Stomach (tissue), 9 donors: ENCODE data around the gene ZDHHC1. TPM values are rescaled to one million over a fixed set of nuclear protein-coding genes. Genes with fewer than 3 reads are reported as not detected.
A peak's percentile ranks its signal among the peaks of the same experiment; 100 is the strongest.
"Not testable (repeated sequence)": the region's sequence is repeated elsewhere in the genome, so short reads cannot be mapped to it uniquely, and the experiment has no call there.

Experiments
- DNase-seq, 2 donors: peaks; one replicate each; pipeline versions ENCODE4 v3.0.0 to v3.0.0-alpha.2; 2013 to 2019
- H3K27ac ChIP-seq, 5 donors: fragments of 200-600 bp in 4 of 5; sonication (generic) in 4 of 5; one replicate each; pipeline ENCODE4 v1.5.1; 2013 to 2019; ENCODE audit warnings: mild to moderate bottlenecking in 1 of 5, moderate library complexity in 1 of 5
- H3K27me3 ChIP-seq, 3 donors: fragments of 200-600 bp; sonication (generic); one replicate each; pipeline ENCODE4 v1.5.1; 2017 to 2019; ENCODE audit warnings: mixed run types in 1 of 3
- H3K36me3 ChIP-seq, 4 donors: fragments of 200-600 bp; sonication (generic); 1 replicate in 3 of 4; 2 replicates in 1 of 4; pipeline ENCODE4 v1.5.1; 2016 to 2019
- H3K4me1 ChIP-seq, 4 donors: fragments of 200-600 bp; sonication (generic); one replicate each; pipeline ENCODE4 v1.5.1; 2016 to 2019
- H3K4me3 ChIP-seq, 4 donors: fragments of 200-600 bp; sonication (generic) in 3 of 4; one replicate each; pipeline ENCODE4 v1.5.1; 2016 to 2019; ENCODE audit warnings: mild to moderate bottlenecking in 1 of 4
- H3K9me3 ChIP-seq, 4 donors: fragments of 200-600 bp; sonication (generic); one replicate each; pipeline ENCODE4 v1.5.1; 2016 to 2019
- CTCF ChIP-seq, 7 experiments: fragments of 450-650 bp in 4 of 7; fragments of 200-600 bp in 3 of 7; sonication (generic) in 3 of 7; IDR thresholded peaks; one replicate each; pipeline ENCODE4 v1.5.1; 2016 to 2019; ENCODE audit warnings: antibody characterized with exemption in 7 of 7, control low read depth in 2 of 7, mild to moderate bottlenecking in 1 of 7
- EP300 ChIP-seq: sonication (generic); formaldehyde crosslinking; IDR thresholded peaks from one replicate; pipeline ENCODE4 v1.6.1; 2017; ENCODE audit warnings: antibody characterized with exemption
- POLR2A ChIP-seq, 4 donors: fragments of 450-650 bp; IDR thresholded peaks; one replicate each; pipeline ENCODE4 v1.6.1; 2016; ENCODE audit warnings: antibody characterized with exemption in 4 of 4, control low read depth in 2 of 4, mild to moderate bottlenecking in 1 of 4, moderate library complexity in 1 of 4
- POLR2AphosphoS5 ChIP-seq, 3 donors: sonication (generic); formaldehyde crosslinking; IDR thresholded peaks; one replicate each; pipeline ENCODE4 v1.6.1; 2016; ENCODE audit warnings: antibody characterized with exemption in 3 of 3
- WGBS, 5 donors: extraction: QIAGEN DNeasy Blood & Tissue Kit in 3 of 5; methylation state at CpG; one replicate each; pipeline versions ENCODE4 v1.1.5 to v1.1.7; 2013 to 2018; 5-methylcytosine and 5-hydroxymethylcytosine counted together
- intact Hi-C: fragments of 100-400 bp; cut with DNase I; formaldehyde crosslinking; loops from one replicate; pipeline ENCODE4 v1.15.1; 2023; ENCODE audit warnings: low total_unique reads
- polyA plus RNA-seq, 3 donors: library from polyadenylated mRNA; stranded (reverse); fragments of 200-250 nt; gene quantifications; one replicate each; pipeline ENCODE4 v1.2.3, GENCODE V29; 2013
- total RNA-seq, 5 donors: library from RNA; depleted of rRNA; stranded (reverse); fragments of >200 nt; gene quantifications; one replicate each; pipeline versions ENCODE4 v1.1.0 to v1.2.3, GENCODE V29; 2014 to 2016
- donor health status: healthy with polysubstance abuse.
- donor health status: Bipolar disorder and iron deficiency.
- donor health status: healthy.

ZDHHC1 gene
- total and polyA plus RNA-seq, 8 donors: 2.0 to 33.6 (median 6.1) TPM; not detected in 1

- Histone ChIP-seq H3K4me3 (no peak overlapping the region), H3K4me1 (peaks cover 7 to 26% (median 23%) of the 10 kb centered on the region in 4 donors), H3K27me3 (peaks cover 0 to 6% (median 0%) of the 10 kb centered on the region in 3 donors), H3K27ac (no peak overlapping the region), H3K9me3 (no peaks in the 10 kb centered on the region), H3K36me3 (no peaks in the 10 kb centered on the region)
- TF ChIP-seq EP300: no peak
- intact Hi-C loops: no loop called here
- DNase-seq: no peak
- 89 to 97% (median 90%) methylated on average over 3 of the region's 3 CpGs for WGBS, 5 donors
These were observed 3.2 kb upstream of the ZDHHC1 start for GRCh38 chr16:67419502-67419901.

DNA sequence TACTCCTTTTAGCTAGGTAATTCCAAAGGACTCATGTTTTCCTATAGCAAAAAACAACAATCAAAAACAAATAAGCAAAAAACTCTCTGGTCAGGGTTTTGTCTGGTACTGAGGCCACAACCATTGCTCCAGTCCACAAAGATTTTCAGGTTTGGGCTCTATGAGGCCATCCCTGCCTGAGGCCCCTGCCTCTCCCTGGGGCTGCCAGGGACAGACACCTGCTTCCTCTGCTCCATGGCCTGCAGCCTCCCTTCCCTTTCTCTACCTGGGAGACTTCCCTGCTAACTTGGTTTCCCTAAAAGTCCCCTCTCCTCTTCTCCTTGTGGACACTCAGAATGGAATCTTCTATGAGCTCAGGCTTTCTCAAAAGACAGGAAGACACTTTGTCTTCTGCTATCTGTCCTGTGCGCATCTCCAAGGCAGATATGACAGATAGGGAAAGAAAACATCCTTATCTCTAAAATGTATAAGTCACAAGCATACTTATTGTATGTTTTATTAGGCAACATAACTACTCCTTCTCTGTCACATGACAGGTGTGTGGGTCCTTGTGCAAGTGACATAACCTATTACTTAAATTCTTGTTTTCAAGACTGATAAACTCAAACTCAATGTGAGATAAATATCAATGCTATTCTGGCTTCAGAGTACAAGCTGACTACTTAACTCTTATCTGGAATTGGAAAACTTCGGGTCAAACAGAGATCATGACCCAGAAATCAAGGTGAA lies 1.2 kb upstream of the ZDHHC1 start:
- DNase-seq: no peak
- no peak overlapping the region for H3K27ac ChIP-seq
- intact Hi-C loops: no loop called here

DNA sequence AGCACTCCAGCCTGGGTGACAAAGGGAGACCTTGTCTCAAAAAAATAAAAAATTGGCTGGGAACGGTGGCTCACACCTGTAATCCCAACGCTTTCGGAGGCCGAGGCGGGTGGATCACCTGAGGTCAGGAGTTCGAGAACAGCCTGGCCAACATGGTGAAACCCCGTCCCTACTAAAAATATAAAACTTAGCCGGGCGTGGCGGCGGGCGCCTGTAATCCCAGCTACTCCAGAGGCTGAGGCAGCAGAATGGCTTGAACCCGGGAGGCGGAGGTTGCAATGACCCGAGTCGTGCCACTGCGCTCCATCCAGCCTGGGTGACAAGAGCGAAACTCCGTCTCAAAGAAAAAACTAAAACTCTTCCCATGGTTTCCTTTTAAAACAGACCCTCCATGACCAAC lies 856 bp downstream of the ZDHHC1 start:
- Histone ChIP-seq H3K4me1 (peaks cover 13 to 34% (median 30%) of the 10 kb centered on the region in 4 donors), H3K4me3 (peak overlapping the region; percentile 67 to 83 (median 74)), H3K27ac (peak overlapping the region in 4 of 5 donors; percentile 81 to 87 (median 86))
- H3K27me3 ChIP-seq, DNase-seq, H3K36me3 ChIP-seq, intact Hi-C loops, H3K9me3 ChIP-seq: not testable (repeated sequence)
- WGBS, 5 donors: 86 to 96% (median 95%) methylated on average over 19 of the region's 19 CpGs

More for the DNA sequence above, 1.2 kb upstream of the ZDHHC1 start:
- WGBS, 5 donors: 50 to 68% (median 58%) methylated on average over 2 of the region's 2 CpGs
- no peaks in the 10 kb centered on the region for H3K9me3 ChIP-seq
- H3K4me3 ChIP-seq: no peak overlapping the region
- no peaks in the 10 kb centered on the region for H3K36me3 ChIP-seq
- TF ChIP-seq POLR2A (IDR thresholded peaks at IDR 0.05) (no peak), CTCF (IDR thresholded peaks at IDR 0.05) (no peak)
- H3K27me3 ChIP-seq: no peaks in the 10 kb centered on the region
- H3K4me1 ChIP-seq: peaks cover 13 to 34% (median 30%) of the 10 kb centered on the region in 4 donors

- H3K9me3 ChIP-seq: no peaks in the 10 kb centered on the region
- H3K36me3 ChIP-seq: peaks cover 0 to 3% (median 0%) of the 10 kb centered on the region in 4 donors
- H3K4me3 ChIP-seq: no peak overlapping the region
- intact Hi-C loops: no loop called here
- no peak for DNase-seq
- H3K27me3 ChIP-seq: no peaks in the 10 kb centered on the region
- TF ChIP-seq POLR2A (IDR thresholded peaks at IDR 0.05) (no peak), EP300 (no peak), CTCF (IDR thresholded peaks at IDR 0.05) (no peak), POLR2AphosphoS5 (IDR thresholded peaks at IDR 0.05) (no peak)
- WGBS, 5 donors: 53 to 65% (median 60%) methylated on average over 6 of the region's 6 CpGs
- H3K4me1 ChIP-seq: peaks cover 13 to 34% (median 30%) of the 10 kb centered on the region in 4 donors
- H3K27ac ChIP-seq: peak overlapping the region in 2 of 5 donors; percentile 1 to 29
These were observed 2.0 kb downstream of the ZDHHC1 start for GRCh38 chr16:67413978-67414911.

DNA sequence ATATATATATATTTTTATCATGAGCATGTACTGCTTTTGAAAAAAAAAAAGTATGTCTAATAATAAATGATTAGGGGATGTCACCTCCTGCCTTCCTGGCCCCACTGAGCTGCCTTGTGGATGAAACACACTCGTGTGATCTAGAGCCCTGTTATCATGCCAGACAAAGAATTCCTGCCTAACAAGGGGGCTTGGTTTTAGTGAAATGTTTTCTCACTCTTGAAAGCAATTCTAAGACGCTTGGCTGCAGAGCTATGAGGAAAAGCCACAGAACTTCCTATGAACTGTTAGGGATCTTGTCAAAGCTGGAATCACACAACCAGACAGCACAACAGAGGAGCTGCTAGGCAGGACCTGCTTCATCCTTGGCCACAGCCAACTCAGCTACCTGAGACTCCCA lies 4.0 kb downstream of the ZDHHC1 start:
- intact Hi-C loops: no loop called here
- DNase-seq: no peak
- Histone ChIP-seq H3K4me3 (no peak overlapping the region), H3K4me1 (peaks cover 13 to 34% (median 30%) of the 10 kb centered on the region in 4 donors), H3K9me3 (no peaks in the 10 kb centered on the region), H3K27ac (no peak overlapping the region), H3K27me3 (no peaks in the 10 kb centered on the region), H3K36me3 (peaks cover 0 to 4% (median 0%) of the 10 kb centered on the region in 4 donors)
- TF ChIP-seq POLR2AphosphoS5 (IDR thresholded peaks at IDR 0.05): no peak
- 33 to 46% (median 40%) methylated on average over 2 of the region's 2 CpGs for WGBS, 5 donors
